Suprapubic skin (tissue), 3 donors: ENCODE data around the gene PCGF3.

ENCODE experiments used
- POLR2AphosphoS5 ChIP-seq, 3 donors: sonication (generic); formaldehyde crosslinking; IDR thresholded peaks; one replicate each; pipeline ENCODE4 v1.6.1; 2017; ENCODE audit warnings: antibody characterized with exemption in 3 of 3
- TF ChIP-seq, protein P1 (sequence below), 2 donors: fragments of 200-600 bp in 1 of 2; fragments of 450-650 bp in 1 of 2; sonication (generic) in 1 of 2; IDR thresholded peaks; one replicate each; pipeline ENCODE4 v1.5.1; 2016 to 2019; ENCODE audit warnings: antibody characterized with exemption in 2 of 2, mild to moderate bottlenecking in 1 of 2, moderate library complexity in 1 of 2

DNA sequence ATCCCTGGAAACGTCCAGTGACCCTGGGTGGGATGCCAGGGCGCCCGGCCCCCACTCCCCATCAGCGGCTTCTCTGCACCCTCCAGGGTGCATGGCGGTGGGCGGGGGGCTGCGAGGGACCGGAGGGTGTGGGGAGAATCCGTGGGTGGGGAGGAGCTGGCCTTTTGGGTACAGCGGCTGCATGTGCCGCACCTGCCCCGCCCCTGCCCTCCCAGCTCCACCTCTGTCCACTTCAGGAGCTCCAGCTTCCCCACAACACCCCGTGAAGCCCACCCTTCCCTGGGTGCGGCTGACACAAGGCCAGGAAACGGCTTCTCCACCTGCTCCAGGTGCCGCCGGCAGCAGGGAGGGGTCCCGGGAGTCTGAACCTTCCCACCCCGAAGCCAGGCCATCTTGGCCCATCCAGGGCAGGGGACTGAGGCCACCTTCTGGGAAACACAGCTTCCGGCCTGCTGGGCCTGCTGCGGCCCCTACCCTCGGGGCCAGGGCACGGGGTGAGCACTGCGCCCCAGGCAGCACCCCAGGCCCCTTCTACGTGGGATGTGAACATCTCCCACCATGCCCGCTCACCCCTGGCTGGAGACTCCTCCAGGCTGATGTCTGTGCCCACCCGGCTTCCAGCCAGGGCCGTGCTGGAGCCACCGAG is 85.7 kb downstream of the PCGF3 start:
- TF ChIP-seq POLR2AphosphoS5 (IDR thresholded peaks at IDR 0.05), result no peak
- TF ChIP-seq, protein P1, sequence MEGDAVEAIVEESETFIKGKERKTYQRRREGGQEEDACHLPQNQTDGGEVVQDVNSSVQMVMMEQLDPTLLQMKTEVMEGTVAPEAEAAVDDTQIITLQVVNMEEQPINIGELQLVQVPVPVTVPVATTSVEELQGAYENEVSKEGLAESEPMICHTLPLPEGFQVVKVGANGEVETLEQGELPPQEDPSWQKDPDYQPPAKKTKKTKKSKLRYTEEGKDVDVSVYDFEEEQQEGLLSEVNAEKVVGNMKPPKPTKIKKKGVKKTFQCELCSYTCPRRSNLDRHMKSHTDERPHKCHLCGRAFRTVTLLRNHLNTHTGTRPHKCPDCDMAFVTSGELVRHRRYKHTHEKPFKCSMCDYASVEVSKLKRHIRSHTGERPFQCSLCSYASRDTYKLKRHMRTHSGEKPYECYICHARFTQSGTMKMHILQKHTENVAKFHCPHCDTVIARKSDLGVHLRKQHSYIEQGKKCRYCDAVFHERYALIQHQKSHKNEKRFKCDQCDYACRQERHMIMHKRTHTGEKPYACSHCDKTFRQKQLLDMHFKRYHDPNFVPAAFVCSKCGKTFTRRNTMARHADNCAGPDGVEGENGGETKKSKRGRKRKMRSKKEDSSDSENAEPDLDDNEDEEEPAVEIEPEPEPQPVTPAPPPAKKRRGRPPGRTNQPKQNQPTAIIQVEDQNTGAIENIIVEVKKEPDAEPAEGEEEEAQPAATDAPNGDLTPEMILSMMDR (IDR thresholded peaks at IDR 0.05), result no peak
